Measurements from ENCODE around the gene RPTOR. TPM values are rescaled to one million over a fixed set of nuclear protein-coding genes. Genes with fewer than 3 reads are reported as not detected.

RPTOR gene
- total and polyA plus RNA-seq, 2 donors (not counting 3 experiments of a cell fraction or from before 2014, with no cell fraction given) = 10.7 to 41.8 TPM

GRCh38 chr17:80899402-80900268 is 355.0 kb downstream of the RPTOR start:
- Histone ChIP-seq H3K27ac (ENCODE audit: insufficient read depth, low read depth, low read length) (no peak overlapping the region), H2AFZ (ENCODE audit: low read depth, low read length) (no peak overlapping the region), H3K27me3 (ENCODE audit: control insufficient read depth in 2 of 2, insufficient read depth in 2 of 2, low read length in 2 of 2) (no peaks in the 10 kb centered on the region), H3K4me3 (replicated peaks in 1 of 3; ENCODE audit: insufficient read depth in 1 of 3, low read depth in 1 of 3, low read length in 3 of 3) (no peak overlapping the region), H3K36me3 (ENCODE audit: control insufficient read depth in 2 of 2, extremely low read depth in 1 of 2, insufficient read depth in 2 of 2, low read length in 2 of 2) (peaks cover 0 to 5% of the 10 kb centered on the region in 2 experiments), H3K4me2 (ENCODE audit: insufficient read depth, low read length) (no peak overlapping the region), H3K9ac (replicated peaks; ENCODE audit: extremely low read depth, insufficient read depth, low read length) (no peak overlapping the region), H4K20me1 (replicated peaks; ENCODE audit: control insufficient read depth, extremely low read depth, insufficient read depth, low read length) (no peaks in the 10 kb centered on the region), H3K9me1 (replicated peaks; ENCODE audit: control insufficient read depth, extremely low read depth, insufficient read depth, low read length) (no peaks in the 10 kb centered on the region), H3K4me1 (ENCODE audit: control insufficient read depth, extremely low read depth, insufficient read depth, low read length) (peaks cover 18% of the 10 kb centered on the region), H3K9me3 (replicated peaks; ENCODE audit: control insufficient read depth, insufficient read depth, low read length) (no peaks in the 10 kb centered on the region), H3K79me2 (ENCODE audit: control insufficient read depth, insufficient read depth, low read length) (no peaks in the 10 kb centered on the region)
- TF ChIP-seq FOS (IDR thresholded peaks at IDR 0.05; ENCODE audit: borderline replicate concordance, insufficient read depth, low read length) (no peak), CTCF (IDR thresholded peaks at IDR 0.05; ENCODE audit: extremely low read depth in 1 of 2, insufficient read depth in 1 of 2, low read depth in 1 of 2, low read length in 2 of 2) (peak; percentile 53 to 69), POLR2AphosphoS5 (IDR thresholded peaks at IDR 0.05; ENCODE audit: insufficient read depth, low read depth, low read length) (no peak)
- ChIA-PET CTCF (interaction anchor here (0.6 to 4.7 kb wide), 36 partner anchors 10 to 704 kb away, joined by 3 to 43 read pairs (median 4); no protein-coding TSS in a partner anchor), POLR2A (no interaction called here)
- dilution Hi-C loops (cut with MboI; ENCODE audit: extremely low pct_ligation_motif_present, low sequenced_read_pairs) (no loop called here), intact Hi-C loops (cut with micrococcal nuclease) (loop anchor here (1.0 kb wide), 3 partner anchors 33 to 472 kb away; no protein-coding TSS in a partner anchor)
- DNase-seq (ENCODE audit: low read depth, low spot score) (peak; percentile 22), FAIRE-seq (peak; percentile 52)
- no TSS peak for BruUV-seq (replicated peaks)

All from endothelial cell of umbilical vein (primary cell).